ENCODE results near the gene TEX30.
A peak's percentile ranks its signal among the peaks of the same experiment; 100 is the strongest.

TEX30 gene

GRCh38 chr13:102815788-102816187, 42.2 kb upstream of the TEX30 start:
- no peak overlapping the region for H4K91ac ChIP-seq (ENCODE audit: low read depth, low read length, poor library complexity)
- no peak overlapping the region for H3K4me2 ChIP-seq (ENCODE audit: insufficient read depth, low read length, poor library complexity, severe bottlenecking)
- peaks cover 0 to 12% of the 10 kb centered on the region in 2 donors for H3K9me3 ChIP-seq (replicated peaks in 1 of 2; ENCODE audit: control insufficient read depth in 2 of 2, insufficient read depth in 1 of 2, low read depth in 1 of 2, low read length in 2 of 2)
- H2BK15ac ChIP-seq (ENCODE audit: low read length), result no peak overlapping the region
- WGBS, 2 donors (ENCODE audit: extremely low coverage in 2 of 2, insufficient read length in 2 of 2, insufficient replicate concordance in 1 of 2), result no CpG with 5 or more reads among the region's 5 CpGs
- H2BK120ac ChIP-seq (ENCODE audit: low read depth, low read length), result no peak overlapping the region
- H3K79me1 ChIP-seq (ENCODE audit: low read depth, low read length), result no peaks in the 10 kb centered on the region
- no peak overlapping the region for H3K23ac ChIP-seq (ENCODE audit: low read depth, low read length, poor library complexity)
- DNase-seq (ENCODE audit: low spot score), result no peak
- no peak overlapping the region for H2BK5ac ChIP-seq (ENCODE audit: low read length)
- H3K36me3 ChIP-seq (replicated peaks in 1 of 2; ENCODE audit: control insufficient read depth in 2 of 2, insufficient read depth in 2 of 2, low read length in 2 of 2), result peaks cover 0 to 47% of the 10 kb centered on the region in 2 donors
- H2AFZ ChIP-seq (ENCODE audit: low read length), result no peak overlapping the region
- no peak overlapping the region for H3K4me3 ChIP-seq (ENCODE audit: low read length in 2 of 2)
- H3K18ac ChIP-seq (ENCODE audit: low read length), result no peak overlapping the region
- no peaks in the 10 kb centered on the region for H3K27me3 ChIP-seq (ENCODE audit: control insufficient read depth in 3 of 3, insufficient read depth in 3 of 3, low read depth in 1 of 3, low read length in 3 of 3)
- H4K8ac ChIP-seq (ENCODE audit: low read depth, low read length), result no peak overlapping the region
- no peak overlapping the region for H3K9ac ChIP-seq (ENCODE audit: low read depth, low read length, poor library complexity)
- H3K27ac ChIP-seq (replicated peaks; ENCODE audit: low read length), result no peak overlapping the region
- H2BK12ac ChIP-seq (ENCODE audit: low read length), result no peak overlapping the region
- H2AK5ac ChIP-seq (ENCODE audit: low read depth, low read length), result no peak overlapping the region
- no peak overlapping the region for H3K14ac ChIP-seq (ENCODE audit: low read length)
- peaks cover 0 to 6% of the 10 kb centered on the region in 2 donors for H3K4me1 ChIP-seq (ENCODE audit: control insufficient read depth in 2 of 2, insufficient read depth in 1 of 2, low read depth in 1 of 2, low read length in 2 of 2)
- no peak overlapping the region for H3K4ac ChIP-seq (ENCODE audit: low read length)

GRCh38 chr13:102814793-102815192, 41.2 kb upstream of the TEX30 start:
- no peak overlapping the region for H2AK5ac ChIP-seq (ENCODE audit: low read depth, low read length)
- H3K14ac ChIP-seq (ENCODE audit: low read length), result no peak overlapping the region
- no peak overlapping the region for H3K9ac ChIP-seq (ENCODE audit: low read depth, low read length, poor library complexity)
- no peaks in the 10 kb centered on the region for H3K79me1 ChIP-seq (ENCODE audit: low read depth, low read length)
- WGBS, 2 donors (ENCODE audit: extremely low coverage in 2 of 2, insufficient read length in 2 of 2, insufficient replicate concordance in 1 of 2), result no CpG with 5 or more reads among the region's 6 CpGs
- H2BK120ac ChIP-seq (ENCODE audit: low read depth, low read length), result no peak overlapping the region
- H4K91ac ChIP-seq (ENCODE audit: low read depth, low read length, poor library complexity), result no peak overlapping the region
- no peak overlapping the region for H2BK12ac ChIP-seq (ENCODE audit: low read length)
- no peak overlapping the region for H2AFZ ChIP-seq (ENCODE audit: low read length)
- no peak overlapping the region for H3K4me2 ChIP-seq (ENCODE audit: insufficient read depth, low read length, poor library complexity, severe bottlenecking)
- peaks cover 0 to 21% of the 10 kb centered on the region in 2 donors for H3K9me3 ChIP-seq (replicated peaks in 1 of 2; ENCODE audit: control insufficient read depth in 2 of 2, insufficient read depth in 1 of 2, low read depth in 1 of 2, low read length in 2 of 2)
- H3K27me3 ChIP-seq (ENCODE audit: control insufficient read depth in 3 of 3, insufficient read depth in 3 of 3, low read depth in 1 of 3, low read length in 3 of 3), result no peaks in the 10 kb centered on the region
- no peak overlapping the region for H4K8ac ChIP-seq (ENCODE audit: low read depth, low read length)
- no peak overlapping the region for H3K18ac ChIP-seq (ENCODE audit: low read length)
- peaks cover 0 to 39% of the 10 kb centered on the region in 2 donors for H3K36me3 ChIP-seq (replicated peaks in 1 of 2; ENCODE audit: control insufficient read depth in 2 of 2, insufficient read depth in 2 of 2, low read length in 2 of 2)
- H3K4ac ChIP-seq (ENCODE audit: low read length), result no peak overlapping the region
- H3K4me3 ChIP-seq (ENCODE audit: low read length in 2 of 2), result no peak overlapping the region
- H2BK5ac ChIP-seq (ENCODE audit: low read length), result no peak overlapping the region
- no peak for DNase-seq (ENCODE audit: low spot score)
- no peak overlapping the region for H2BK15ac ChIP-seq (ENCODE audit: low read length)
- no peak overlapping the region for H3K23ac ChIP-seq (ENCODE audit: low read depth, low read length, poor library complexity)
- H3K4me1 ChIP-seq (ENCODE audit: control insufficient read depth in 2 of 2, insufficient read depth in 1 of 2, low read depth in 1 of 2, low read length in 2 of 2), result peaks cover 0 to 6% of the 10 kb centered on the region in 2 donors
- H3K27ac ChIP-seq (replicated peaks; ENCODE audit: low read length), result no peak overlapping the region

GRCh38 chr13:102814025-102814607, 40.5 kb upstream of the TEX30 start:
- H3K23ac ChIP-seq (ENCODE audit: low read depth, low read length, poor library complexity), result no peak overlapping the region
- no peak overlapping the region for H3K27ac ChIP-seq (replicated peaks; ENCODE audit: low read length)
- peaks cover 0 to 21% of the 10 kb centered on the region in 2 donors for H3K9me3 ChIP-seq (replicated peaks in 1 of 2; ENCODE audit: control insufficient read depth in 2 of 2, insufficient read depth in 1 of 2, low read depth in 1 of 2, low read length in 2 of 2)
- peaks cover 0 to 37% of the 10 kb centered on the region in 2 donors for H3K36me3 ChIP-seq (replicated peaks in 1 of 2; ENCODE audit: control insufficient read depth in 2 of 2, insufficient read depth in 2 of 2, low read length in 2 of 2)
- H4K91ac ChIP-seq (ENCODE audit: low read depth, low read length, poor library complexity), result no peak overlapping the region
- H3K4me3 ChIP-seq (ENCODE audit: low read length in 2 of 2), result no peak overlapping the region
- no peak for DNase-seq (ENCODE audit: low spot score)
- no peak overlapping the region for H2BK120ac ChIP-seq (ENCODE audit: low read depth, low read length)
- WGBS, 2 donors (ENCODE audit: extremely low coverage in 2 of 2, insufficient read length in 2 of 2, insufficient replicate concordance in 1 of 2), result no CpG with 5 or more reads among the region's 7 CpGs
- H2BK12ac ChIP-seq (ENCODE audit: low read length), result no peak overlapping the region
- no peak overlapping the region for H3K9ac ChIP-seq (ENCODE audit: low read depth, low read length, poor library complexity)
- H3K18ac ChIP-seq (ENCODE audit: low read length), result no peak overlapping the region
- no peak overlapping the region for H4K8ac ChIP-seq (ENCODE audit: low read depth, low read length)
- no peak overlapping the region for H2AK5ac ChIP-seq (ENCODE audit: low read depth, low read length)
- no peaks in the 10 kb centered on the region for H3K27me3 ChIP-seq (ENCODE audit: control insufficient read depth in 3 of 3, insufficient read depth in 3 of 3, low read depth in 1 of 3, low read length in 3 of 3)
- no peak overlapping the region for H2BK5ac ChIP-seq (ENCODE audit: low read length)
- no peak overlapping the region for H3K4ac ChIP-seq (ENCODE audit: low read length)
- H3K14ac ChIP-seq (ENCODE audit: low read length), result no peak overlapping the region
- peaks cover 0 to 6% of the 10 kb centered on the region in 2 donors for H3K4me1 ChIP-seq (ENCODE audit: control insufficient read depth in 2 of 2, insufficient read depth in 1 of 2, low read depth in 1 of 2, low read length in 2 of 2)
- no peak overlapping the region for H2AFZ ChIP-seq (ENCODE audit: low read length)
- H2BK15ac ChIP-seq (ENCODE audit: low read length), result no peak overlapping the region
- H3K79me1 ChIP-seq (ENCODE audit: low read depth, low read length), result no peaks in the 10 kb centered on the region
- H3K4me2 ChIP-seq (ENCODE audit: insufficient read depth, low read length, poor library complexity, severe bottlenecking), result no peak overlapping the region

- H3K4me1 ChIP-seq (ENCODE audit: control insufficient read depth in 2 of 2, insufficient read depth in 1 of 2, low read depth in 1 of 2, low read length in 2 of 2), result peaks cover 0 to 6% of the 10 kb centered on the region in 2 donors
- H3K18ac ChIP-seq (ENCODE audit: low read length), result no peak overlapping the region
- no peak overlapping the region for H2AK5ac ChIP-seq (ENCODE audit: low read depth, low read length)
- H3K4me2 ChIP-seq (ENCODE audit: insufficient read depth, low read length, poor library complexity, severe bottlenecking), result no peak overlapping the region
- no peak for DNase-seq (ENCODE audit: low spot score)
- no peak overlapping the region for H3K27ac ChIP-seq (replicated peaks; ENCODE audit: low read length)
- peak overlapping the region; percentile 82 for H2AFZ ChIP-seq (ENCODE audit: low read length)
- no peak overlapping the region for H3K9ac ChIP-seq (ENCODE audit: low read depth, low read length, poor library complexity)
- H3K27me3 ChIP-seq (ENCODE audit: control insufficient read depth in 3 of 3, insufficient read depth in 3 of 3, low read depth in 1 of 3, low read length in 3 of 3), result no peaks in the 10 kb centered on the region
- no peak overlapping the region for H3K14ac ChIP-seq (ENCODE audit: low read length)
- no peak overlapping the region for H2BK5ac ChIP-seq (ENCODE audit: low read length)
- no peaks in the 10 kb centered on the region for H3K79me1 ChIP-seq (ENCODE audit: low read depth, low read length)
- H4K91ac ChIP-seq (ENCODE audit: low read depth, low read length, poor library complexity), result no peak overlapping the region
- H3K9me3 ChIP-seq (replicated peaks in 1 of 2; ENCODE audit: control insufficient read depth in 2 of 2, insufficient read depth in 1 of 2, low read depth in 1 of 2, low read length in 2 of 2), result peaks cover 0 to 21% of the 10 kb centered on the region in 2 donors
- H3K4me3 ChIP-seq (ENCODE audit: low read length in 2 of 2), result no peak overlapping the region
- H2BK15ac ChIP-seq (ENCODE audit: low read length), result no peak overlapping the region
- no peak overlapping the region for H4K8ac ChIP-seq (ENCODE audit: low read depth, low read length)
- no peak overlapping the region for H2BK12ac ChIP-seq (ENCODE audit: low read length)
- H3K23ac ChIP-seq (ENCODE audit: low read depth, low read length, poor library complexity), result no peak overlapping the region
- no peak overlapping the region for H3K4ac ChIP-seq (ENCODE audit: low read length)
- H3K36me3 ChIP-seq (replicated peaks in 1 of 2; ENCODE audit: control insufficient read depth in 2 of 2, insufficient read depth in 2 of 2, low read length in 2 of 2), result peaks cover 0 to 37% of the 10 kb centered on the region in 2 donors
- no peak overlapping the region for H2BK120ac ChIP-seq (ENCODE audit: low read depth, low read length)
Measured at GRCh38 chr13:102812611-102813287, 39.2 kb upstream of the TEX30 start.

Data from neuronal stem cell (in vitro differentiated cells).